Measurements from ENCODE around the gene ANTXR1. TPM values are rescaled to one million over a fixed set of nuclear protein-coding genes. Genes with fewer than 3 reads are reported as not detected.
A peak's percentile ranks its signal among the peaks of the same experiment; 100 is the strongest.

Gene ANTXR1
- total RNA-seq, 2 donors from 2014 or later: 48.3 to 54.5 TPM

GRCh38 chr2:69279211-69279610 lies 266.2 kb downstream of the ANTXR1 start:
- H3K4me1 Mint-ChIP-seq: no peaks in the 10 kb centered on the region
- DNase-seq: no peak
- H3K27ac ChIP-seq (ENCODE audit: low read depth, low read length): no peak overlapping the region
- H3K9me3 ChIP-seq (ENCODE audit: control insufficient read depth, low read length): no peaks in the 10 kb centered on the region
- H3K4me3 Mint-ChIP-seq: no peak overlapping the region
- WGBS, 2 experiments (ENCODE audit: insufficient coverage in 1 of 2, insufficient read length in 1 of 2): 97% methylated on average over 2 of the region's 2 CpGs; no CpG with 5 or more reads in 1 of the 2 experiments
- H3K27me3 ChIP-seq (ENCODE audit: control insufficient read depth, insufficient read depth, low read length, poor library complexity, severe bottlenecking): no peaks in the 10 kb centered on the region
- H3K36me3 ChIP-seq (ENCODE audit: control insufficient read depth, insufficient read depth, low read length): no peaks in the 10 kb centered on the region
- no peaks in the 10 kb centered on the region for H3K4me1 ChIP-seq (ENCODE audit: control insufficient read depth, insufficient read depth, low read length)
- H3K36me3 Mint-ChIP-seq (ENCODE audit: low read depth): no peaks in the 10 kb centered on the region
- H3K9me3 Mint-ChIP-seq: no peaks in the 10 kb centered on the region
- no peak overlapping the region for H3K27ac Mint-ChIP-seq
- H3K27me3 Mint-ChIP-seq (ENCODE audit: insufficient read depth): no peaks in the 10 kb centered on the region
- no peak overlapping the region for H3K4me3 ChIP-seq (ENCODE audit: low read length)
- H3K9ac ChIP-seq (ENCODE audit: extremely low read depth, low read length, poor library complexity, severe bottlenecking): no peak overlapping the region
- TF ChIP-seq, protein P1, sequence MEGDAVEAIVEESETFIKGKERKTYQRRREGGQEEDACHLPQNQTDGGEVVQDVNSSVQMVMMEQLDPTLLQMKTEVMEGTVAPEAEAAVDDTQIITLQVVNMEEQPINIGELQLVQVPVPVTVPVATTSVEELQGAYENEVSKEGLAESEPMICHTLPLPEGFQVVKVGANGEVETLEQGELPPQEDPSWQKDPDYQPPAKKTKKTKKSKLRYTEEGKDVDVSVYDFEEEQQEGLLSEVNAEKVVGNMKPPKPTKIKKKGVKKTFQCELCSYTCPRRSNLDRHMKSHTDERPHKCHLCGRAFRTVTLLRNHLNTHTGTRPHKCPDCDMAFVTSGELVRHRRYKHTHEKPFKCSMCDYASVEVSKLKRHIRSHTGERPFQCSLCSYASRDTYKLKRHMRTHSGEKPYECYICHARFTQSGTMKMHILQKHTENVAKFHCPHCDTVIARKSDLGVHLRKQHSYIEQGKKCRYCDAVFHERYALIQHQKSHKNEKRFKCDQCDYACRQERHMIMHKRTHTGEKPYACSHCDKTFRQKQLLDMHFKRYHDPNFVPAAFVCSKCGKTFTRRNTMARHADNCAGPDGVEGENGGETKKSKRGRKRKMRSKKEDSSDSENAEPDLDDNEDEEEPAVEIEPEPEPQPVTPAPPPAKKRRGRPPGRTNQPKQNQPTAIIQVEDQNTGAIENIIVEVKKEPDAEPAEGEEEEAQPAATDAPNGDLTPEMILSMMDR (conservative IDR thresholded peaks at IDR 0.05): no peak

DNA sequence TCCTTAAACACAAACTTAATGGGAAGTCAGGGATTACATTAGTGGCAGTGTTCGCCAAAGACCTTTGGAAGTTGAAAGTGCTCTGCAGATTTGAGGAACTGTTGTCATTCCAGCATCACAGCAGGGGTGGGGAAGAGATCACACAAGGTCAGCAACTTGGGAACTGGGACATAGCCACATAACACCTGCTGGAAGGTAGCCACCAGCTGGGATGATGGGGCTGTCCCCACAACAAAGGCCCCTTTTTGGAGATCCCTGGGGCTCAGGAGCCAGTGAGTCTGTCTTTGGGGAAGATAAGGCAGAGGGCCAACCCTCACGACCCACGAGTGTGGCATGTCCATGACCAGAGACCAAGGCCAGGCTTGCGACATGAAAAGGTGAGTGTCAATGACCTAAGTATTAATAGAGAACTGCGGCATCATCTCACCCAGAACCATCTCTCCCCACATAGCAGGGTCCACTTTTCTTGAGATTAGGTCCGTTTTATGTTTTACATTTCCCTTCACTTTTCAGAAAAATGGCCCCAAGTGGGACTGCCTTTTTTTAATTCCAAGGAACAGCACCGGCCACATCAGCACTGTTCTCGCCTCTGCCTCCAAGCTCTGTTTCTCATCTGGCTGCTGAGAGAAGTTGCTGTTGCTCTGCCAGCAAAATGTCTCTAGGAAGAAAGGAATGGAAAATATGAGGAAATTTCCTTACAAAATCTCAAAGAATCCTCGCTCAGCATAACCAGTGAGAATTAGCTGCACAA lies 267.1 kb downstream of the ANTXR1 start:
- H3K4me1 ChIP-seq (ENCODE audit: control insufficient read depth, insufficient read depth, low read length): no peaks in the 10 kb centered on the region
- TF ChIP-seq, protein P1 (conservative IDR thresholded peaks at IDR 0.05): no peak
- peak; percentile 67 for DNase-seq
- H3K4me1 Mint-ChIP-seq: no peaks in the 10 kb centered on the region
- H3K27ac ChIP-seq (ENCODE audit: low read depth, low read length): no peak overlapping the region
- no peaks in the 10 kb centered on the region for H3K36me3 ChIP-seq (ENCODE audit: control insufficient read depth, insufficient read depth, low read length)
- H3K36me3 Mint-ChIP-seq (ENCODE audit: low read depth): no peaks in the 10 kb centered on the region
- no peak overlapping the region for H3K9ac ChIP-seq (ENCODE audit: extremely low read depth, low read length, poor library complexity, severe bottlenecking)
- WGBS, 2 experiments (ENCODE audit: insufficient coverage in 1 of 2, insufficient read length in 1 of 2): 90 to 96% methylated on average over 7 to 9 of the region's 9 CpGs
- no peaks in the 10 kb centered on the region for H3K27me3 Mint-ChIP-seq (ENCODE audit: insufficient read depth)
- H3K9me3 ChIP-seq (ENCODE audit: control insufficient read depth, low read length): no peaks in the 10 kb centered on the region
- no peak overlapping the region for H3K4me3 ChIP-seq (ENCODE audit: low read length)
- no peaks in the 10 kb centered on the region for H3K9me3 Mint-ChIP-seq
- no peak overlapping the region for H3K27ac Mint-ChIP-seq
- no peak overlapping the region for H3K4me3 Mint-ChIP-seq
- H3K27me3 ChIP-seq (ENCODE audit: control insufficient read depth, insufficient read depth, low read length, poor library complexity, severe bottlenecking): no peaks in the 10 kb centered on the region

GRCh38 chr2:69280796-69281412 lies 267.9 kb downstream of the ANTXR1 start:
- Mint-ChIP-seq H3K4me3 (no peak overlapping the region), H3K27me3 (ENCODE audit: insufficient read depth) (no peaks in the 10 kb centered on the region), H3K36me3 (ENCODE audit: low read depth) (no peaks in the 10 kb centered on the region), H3K4me1 (no peaks in the 10 kb centered on the region), H3K9me3 (no peaks in the 10 kb centered on the region), H3K27ac (no peak overlapping the region)
- Histone ChIP-seq H3K9ac (ENCODE audit: extremely low read depth, low read length, poor library complexity, severe bottlenecking) (no peak overlapping the region), H3K36me3 (ENCODE audit: control insufficient read depth, insufficient read depth, low read length) (no peaks in the 10 kb centered on the region), H3K9me3 (ENCODE audit: control insufficient read depth, low read length) (no peaks in the 10 kb centered on the region), H3K4me3 (ENCODE audit: low read length) (no peak overlapping the region), H3K27ac (ENCODE audit: low read depth, low read length) (no peak overlapping the region), H3K27me3 (ENCODE audit: control insufficient read depth, insufficient read depth, low read length, poor library complexity, severe bottlenecking) (no peaks in the 10 kb centered on the region), H3K4me1 (ENCODE audit: control insufficient read depth, insufficient read depth, low read length) (no peaks in the 10 kb centered on the region)
- 95 to 100% methylated on average over 1 to 4 of the region's 4 CpGs for whole genome bisulfite sequencing, 2 experiments (ENCODE audit: insufficient coverage in 1 of 2, insufficient read length in 1 of 2)
- no peak for DNase-seq
- TF ChIP-seq, protein P1 (conservative IDR thresholded peaks at IDR 0.05): no peak
